GM23338 (cell line): ENCODE data around the gene GLI1.

Experiments
- CREB1 ChIP-seq: fragments of 250-450 bp; sonication (Bioruptor Pico); IDR thresholded peaks from 2 replicates; pipeline ENCODE4 v1.5.0; 2020; ENCODE audit warnings: low read depth, mild to moderate bottlenecking, moderate library complexity
- EZH2 ChIP-seq: fragments of 200-600 bp; sonication (generic); IDR thresholded peaks from one replicate; pipeline ENCODE4 v1.8.0; 2017; ENCODE audit warnings: antibody characterized with exemption, mild to moderate bottlenecking, low read depth; ENCODE audit not compliant: unreplicated experiment
- EZH2phosphoT487 ChIP-seq: fragments of 200-600 bp; sonication (generic); IDR thresholded peaks from one replicate; pipeline ENCODE4 v1.8.1; 2018; ENCODE audit warnings: antibody characterized with exemption; ENCODE audit not compliant: unreplicated experiment
- JUNB ChIP-seq: IDR thresholded peaks from one replicate; pipeline ENCODE4 v1.6.1; 2016; ENCODE audit warnings: antibody characterized with exemption; ENCODE audit not compliant: unreplicated experiment
- POLR2AphosphoS5 ChIP-seq: IDR thresholded peaks from 2 replicates; pipeline ENCODE4 v1.6.1; 2016; ENCODE audit warnings: antibody characterized with exemption, low read depth
- STAT1 ChIP-seq: IDR thresholded peaks from one replicate; pipeline ENCODE4 v1.6.1; 2016; ENCODE audit warnings: antibody characterized with exemption; ENCODE audit not compliant: unreplicated experiment
- ZNF114 ChIP-seq: fragments of 250-450 bp; sonication (Bioruptor Pico); IDR thresholded peaks from 2 replicates; pipeline ENCODE4 v1.5.0; 2020; ENCODE audit warnings: mild to moderate bottlenecking, moderate library complexity
- ZNF331 ChIP-seq: fragments of 250-450 bp; sonication (Bioruptor Pico); IDR thresholded peaks from 2 replicates; pipeline ENCODE4 v1.5.0; 2020; ENCODE audit warnings: low read depth, mild to moderate bottlenecking, moderate library complexity
- TF ChIP-seq, protein P1 (sequence below), 2 experiments: fragments of 200-600 bp in 1 of 2; sonication (generic) in 1 of 2; conservative IDR thresholded peaks; 2 replicates each; pipeline versions ENCODE4 v1.5.1 to v1.6.1; 2016 to 2017; ENCODE audit warnings: antibody characterized with exemption in 2 of 2, low read depth in 2 of 2, mild to moderate bottlenecking in 2 of 2, moderate library complexity in 1 of 2
- TF ChIP-seq, protein P2 (sequence below): IDR thresholded peaks from one replicate; pipeline ENCODE4 v1.6.1; 2018; ENCODE audit warnings: antibody characterized with exemption; ENCODE audit not compliant: unreplicated experiment

DNA sequence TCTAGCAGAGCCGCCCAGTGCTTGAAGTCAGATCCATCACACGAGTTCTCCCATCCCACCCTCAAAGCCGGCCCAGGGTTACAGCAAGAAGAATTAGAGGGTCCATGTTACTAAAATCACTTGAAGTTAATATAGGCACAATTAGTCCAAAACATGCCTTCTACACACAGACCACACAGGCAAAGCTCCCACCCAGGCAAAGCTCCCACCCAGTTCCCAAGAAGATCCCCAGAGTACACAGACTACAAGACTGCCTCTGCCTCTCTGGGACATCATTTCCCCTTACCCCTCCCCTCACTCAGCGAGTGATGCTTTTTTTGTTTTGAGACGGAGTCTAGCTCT, 3.3 kb downstream of the GLI1 start:
- TF ChIP-seq, protein P1, sequence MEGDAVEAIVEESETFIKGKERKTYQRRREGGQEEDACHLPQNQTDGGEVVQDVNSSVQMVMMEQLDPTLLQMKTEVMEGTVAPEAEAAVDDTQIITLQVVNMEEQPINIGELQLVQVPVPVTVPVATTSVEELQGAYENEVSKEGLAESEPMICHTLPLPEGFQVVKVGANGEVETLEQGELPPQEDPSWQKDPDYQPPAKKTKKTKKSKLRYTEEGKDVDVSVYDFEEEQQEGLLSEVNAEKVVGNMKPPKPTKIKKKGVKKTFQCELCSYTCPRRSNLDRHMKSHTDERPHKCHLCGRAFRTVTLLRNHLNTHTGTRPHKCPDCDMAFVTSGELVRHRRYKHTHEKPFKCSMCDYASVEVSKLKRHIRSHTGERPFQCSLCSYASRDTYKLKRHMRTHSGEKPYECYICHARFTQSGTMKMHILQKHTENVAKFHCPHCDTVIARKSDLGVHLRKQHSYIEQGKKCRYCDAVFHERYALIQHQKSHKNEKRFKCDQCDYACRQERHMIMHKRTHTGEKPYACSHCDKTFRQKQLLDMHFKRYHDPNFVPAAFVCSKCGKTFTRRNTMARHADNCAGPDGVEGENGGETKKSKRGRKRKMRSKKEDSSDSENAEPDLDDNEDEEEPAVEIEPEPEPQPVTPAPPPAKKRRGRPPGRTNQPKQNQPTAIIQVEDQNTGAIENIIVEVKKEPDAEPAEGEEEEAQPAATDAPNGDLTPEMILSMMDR (conservative IDR thresholded peaks at IDR 0.05; ENCODE audit: low read depth in 2 of 2), result no peak
- TF ChIP-seq EZH2 (no peak), STAT1 (no peak), EZH2phosphoT487 (no peak), JUNB (no peak), CREB1 (CRISPR knock-in tag) (no peak), POLR2AphosphoS5 (no peak), ZNF114 (CRISPR knock-in tag) (no peak), ZNF331 (no peak)
- TF ChIP-seq, protein P2, sequence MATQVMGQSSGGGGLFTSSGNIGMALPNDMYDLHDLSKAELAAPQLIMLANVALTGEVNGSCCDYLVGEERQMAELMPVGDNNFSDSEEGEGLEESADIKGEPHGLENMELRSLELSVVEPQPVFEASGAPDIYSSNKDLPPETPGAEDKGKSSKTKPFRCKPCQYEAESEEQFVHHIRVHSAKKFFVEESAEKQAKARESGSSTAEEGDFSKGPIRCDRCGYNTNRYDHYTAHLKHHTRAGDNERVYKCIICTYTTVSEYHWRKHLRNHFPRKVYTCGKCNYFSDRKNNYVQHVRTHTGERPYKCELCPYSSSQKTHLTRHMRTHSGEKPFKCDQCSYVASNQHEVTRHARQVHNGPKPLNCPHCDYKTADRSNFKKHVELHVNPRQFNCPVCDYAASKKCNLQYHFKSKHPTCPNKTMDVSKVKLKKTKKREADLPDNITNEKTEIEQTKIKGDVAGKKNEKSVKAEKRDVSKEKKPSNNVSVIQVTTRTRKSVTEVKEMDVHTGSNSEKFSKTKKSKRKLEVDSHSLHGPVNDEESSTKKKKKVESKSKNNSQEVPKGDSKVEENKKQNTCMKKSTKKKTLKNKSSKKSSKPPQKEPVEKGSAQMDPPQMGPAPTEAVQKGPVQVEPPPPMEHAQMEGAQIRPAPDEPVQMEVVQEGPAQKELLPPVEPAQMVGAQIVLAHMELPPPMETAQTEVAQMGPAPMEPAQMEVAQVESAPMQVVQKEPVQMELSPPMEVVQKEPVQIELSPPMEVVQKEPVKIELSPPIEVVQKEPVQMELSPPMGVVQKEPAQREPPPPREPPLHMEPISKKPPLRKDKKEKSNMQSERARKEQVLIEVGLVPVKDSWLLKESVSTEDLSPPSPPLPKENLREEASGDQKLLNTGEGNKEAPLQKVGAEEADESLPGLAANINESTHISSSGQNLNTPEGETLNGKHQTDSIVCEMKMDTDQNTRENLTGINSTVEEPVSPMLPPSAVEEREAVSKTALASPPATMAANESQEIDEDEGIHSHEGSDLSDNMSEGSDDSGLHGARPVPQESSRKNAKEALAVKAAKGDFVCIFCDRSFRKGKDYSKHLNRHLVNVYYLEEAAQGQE, result no peak
